Stimulated activated CD8-positive, alpha-beta memory T cell treated with anti-CD3 and anti-CD28 coated beads, Interleukin-12 subunit alpha, Interleukin-12 subunit beta, amount 100 ng/mL, for 1 hour (primary cell): ENCODE measurements around the gene PALM.
"Not testable (repeated sequence)": the region's sequence is repeated elsewhere in the genome, so short reads cannot be mapped to it uniquely, and the experiment has no call there.

ENCODE experiments used
- DNase-seq: peaks from one replicate; pipeline ENCODE4 v3.0.0-alpha.2; 2020; ENCODE audit warnings: low read depth

PALM gene

GRCh38 chr19:709196-709964 lies 645 bp downstream of the PALM start:
- DNase-seq: no peak

GRCh38 chr19:709965-710571 lies 1.3 kb downstream of the PALM start:
- DNase-seq: no peak

DNA sequence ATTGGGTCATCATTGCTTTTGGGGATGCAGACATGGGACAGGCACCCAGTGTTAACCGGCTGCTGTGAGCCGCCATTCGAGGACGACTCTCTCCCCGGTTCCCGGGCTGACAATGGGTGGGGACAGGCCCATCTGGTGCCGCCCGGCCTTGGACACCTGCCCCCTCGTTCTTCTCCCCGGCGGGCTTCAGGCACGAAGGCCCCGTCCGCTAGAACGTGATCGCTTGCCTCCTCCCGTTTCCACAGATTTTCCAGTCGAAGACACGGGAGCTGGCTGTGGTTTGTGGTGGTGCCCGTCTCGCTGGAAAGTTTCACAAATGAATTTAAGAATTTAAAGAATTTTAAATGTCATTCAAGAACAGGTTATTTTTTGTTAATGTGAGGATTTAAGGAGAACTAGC lies 2.0 kb downstream of the PALM start:
- no peak for DNase-seq

GRCh38 chr19:711254-711653 lies 2.5 kb downstream of the PALM start:
- DNase-seq: no peak

- no peak for DNase-seq
Observed at GRCh38 chr19:715347-715746, 6.6 kb downstream of the PALM start.

DNA sequence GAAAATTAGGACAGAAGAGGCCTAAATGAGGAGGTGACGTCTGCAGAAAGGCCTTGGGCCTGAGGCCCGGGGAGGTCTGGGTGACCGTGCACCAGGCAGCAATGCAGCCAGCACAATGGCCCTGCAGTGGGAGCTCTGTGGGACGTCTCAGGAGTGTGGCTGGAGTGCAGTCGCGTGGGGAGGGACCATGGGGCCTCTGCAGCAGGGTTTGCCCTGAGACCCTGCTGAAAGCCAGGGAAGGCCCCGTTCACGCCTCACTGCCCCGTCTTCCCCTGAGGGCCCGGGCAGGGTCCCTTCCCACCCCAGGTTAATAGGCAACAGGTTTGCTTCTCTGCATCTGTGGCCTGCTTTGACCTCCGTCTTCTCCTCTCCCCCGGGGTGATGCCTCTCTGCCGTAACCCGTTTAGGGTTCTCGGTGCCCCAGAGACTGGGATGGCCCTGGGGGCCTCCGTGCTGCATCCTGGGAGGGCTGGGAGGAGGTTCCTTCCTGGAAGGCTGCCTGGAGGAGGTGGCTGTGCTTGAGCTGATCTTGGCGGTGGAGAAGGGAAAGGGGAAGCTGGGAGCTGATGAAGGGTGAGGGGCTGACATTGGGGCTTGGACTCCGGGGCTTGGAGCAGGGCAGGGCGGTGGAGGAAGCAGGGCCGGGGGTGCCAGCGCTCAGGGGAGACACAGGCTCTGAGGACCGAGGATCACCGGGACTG lies 9.7 kb downstream of the PALM start:
- DNase-seq: no peak

DNA sequence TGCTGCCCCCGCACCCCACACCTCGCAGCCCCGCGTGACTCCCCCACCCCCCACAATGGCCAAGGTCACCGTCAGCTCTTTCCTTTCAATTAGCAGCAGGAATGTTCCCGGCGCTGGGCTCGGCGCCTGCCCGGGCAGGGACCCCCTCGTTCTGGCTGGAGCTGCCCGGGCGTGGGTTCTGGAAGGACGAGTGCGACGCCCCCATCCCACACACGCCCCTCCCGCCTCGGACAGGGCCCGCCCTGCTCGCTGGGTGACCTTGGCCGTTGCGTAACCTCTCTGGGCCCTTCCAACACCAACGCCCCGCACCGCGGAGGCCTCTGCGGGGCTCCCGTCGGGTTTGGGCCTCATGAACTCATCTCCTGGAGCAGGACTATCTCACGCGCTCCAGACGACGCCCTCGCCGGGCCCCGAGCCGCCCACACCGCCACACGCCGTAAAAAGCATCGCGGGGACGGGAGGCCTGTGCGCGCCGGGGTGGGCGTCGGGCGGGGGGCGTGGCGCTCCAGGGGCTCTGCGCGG lies 10.3 kb downstream of the PALM start:
- DNase-seq: no peak

DNA sequence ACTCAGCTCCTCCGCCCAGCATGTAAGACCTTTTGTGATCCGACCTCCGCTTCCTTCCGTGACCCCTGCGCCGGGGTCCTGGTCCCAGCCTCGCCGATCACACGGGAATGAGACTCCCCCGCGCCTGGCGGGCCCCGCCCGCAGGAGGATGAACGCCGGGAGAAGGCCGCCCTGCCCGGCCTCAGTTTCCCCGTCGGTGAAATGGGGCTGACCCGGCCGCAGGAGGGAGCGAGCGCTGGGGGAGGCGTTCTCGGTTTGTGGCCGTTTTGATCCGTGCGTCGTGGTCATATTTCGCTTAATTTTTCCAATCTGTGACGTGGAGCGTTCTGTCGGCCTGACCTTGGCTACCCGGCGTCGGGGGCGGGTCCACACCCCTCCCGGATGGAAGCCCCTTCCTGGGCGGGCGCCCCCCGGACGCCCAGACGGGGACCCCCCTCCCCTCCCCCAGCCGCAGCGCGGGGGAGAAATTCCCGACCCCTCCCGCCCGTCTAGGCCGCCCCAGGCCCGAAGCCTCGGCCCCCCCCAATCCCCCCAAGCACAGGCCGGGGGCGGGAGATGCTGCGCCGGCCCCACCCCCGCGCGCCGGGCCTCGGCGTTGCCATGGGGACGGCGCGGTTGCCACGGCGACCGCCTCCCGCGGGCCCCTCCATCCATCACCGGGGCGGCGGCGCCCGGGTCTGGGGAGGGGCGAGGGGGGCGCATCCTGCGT lies 11.1 kb downstream of the PALM start:
- DNase-seq: no peak

DNA sequence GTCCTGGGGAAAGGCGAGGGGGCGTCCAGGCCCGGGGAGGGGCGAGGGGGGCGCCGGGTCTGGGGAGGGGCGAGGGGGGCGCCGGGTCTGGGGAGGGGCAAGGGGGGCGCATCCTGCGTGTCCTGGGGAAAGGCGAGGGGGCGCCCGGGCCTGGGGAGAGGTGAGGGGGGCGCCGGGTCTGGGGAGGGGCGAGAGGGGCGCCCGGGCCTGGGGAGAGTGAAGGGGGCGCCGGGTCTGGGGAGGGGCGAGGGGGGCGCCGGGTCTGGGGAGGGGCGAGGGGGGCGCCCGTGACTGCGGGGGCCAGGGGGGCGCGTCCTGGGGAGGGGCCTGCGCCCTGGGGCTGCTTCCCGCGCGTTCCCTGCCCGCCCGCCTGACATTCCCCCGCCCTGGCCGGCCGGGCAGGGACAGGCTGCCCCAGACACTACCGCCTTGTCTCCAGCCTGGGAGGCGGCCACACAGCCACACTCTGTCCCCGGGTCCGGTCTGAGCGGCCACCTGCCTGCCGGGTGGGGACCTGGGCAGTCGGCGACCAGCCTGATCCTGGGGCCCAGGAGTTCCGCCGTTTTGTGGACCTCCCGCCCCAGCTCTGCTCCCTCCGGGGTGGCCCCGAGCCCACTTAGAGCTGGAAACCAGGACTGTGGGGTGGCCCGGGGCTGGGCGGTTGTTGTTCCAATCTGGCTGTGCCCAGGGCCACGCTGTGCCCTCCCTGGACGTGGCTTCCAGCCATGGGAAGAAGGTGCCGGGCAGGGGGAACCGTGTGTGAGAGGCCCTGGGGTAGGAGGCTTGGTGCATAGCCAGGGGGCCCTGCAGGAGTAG lies 11.8 kb downstream of the PALM start:
- no peak for DNase-seq

DNA sequence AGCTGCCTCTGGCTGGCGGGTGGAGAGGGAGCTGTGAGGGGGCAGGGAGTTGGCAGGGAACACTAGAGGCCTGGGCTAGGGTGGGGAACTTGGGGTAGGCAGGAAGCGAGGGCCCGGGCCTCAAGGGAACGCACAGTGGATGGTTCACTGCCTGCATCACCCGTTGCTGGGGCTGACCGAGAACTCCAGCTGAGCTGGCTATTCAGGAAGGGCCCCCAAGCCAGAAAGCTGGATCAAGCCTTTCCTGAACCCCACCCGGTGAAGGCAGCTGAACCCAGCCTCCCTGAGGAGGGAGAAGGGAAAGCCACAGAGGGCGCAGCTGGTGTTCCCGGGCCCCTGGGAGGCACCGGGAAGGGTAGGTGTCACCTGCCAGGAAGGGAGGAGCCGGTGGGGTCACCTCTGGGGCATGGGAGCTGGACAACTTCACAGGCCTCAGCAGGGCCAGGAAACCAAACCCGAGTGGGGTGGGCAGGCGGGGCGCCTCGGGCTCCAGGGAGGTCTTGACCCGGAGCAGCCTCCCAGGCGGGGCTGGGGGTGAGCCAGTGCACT lies 13.9 kb downstream of the PALM start:
- DNase-seq: no peak

- DNase-seq: no peak
Observed at GRCh38 chr19:723247-723646, 14.5 kb downstream of the PALM start.

- DNase-seq: no peak
Observed at GRCh38 chr19:723714-724113, 15.0 kb downstream of the PALM start.

DNA sequence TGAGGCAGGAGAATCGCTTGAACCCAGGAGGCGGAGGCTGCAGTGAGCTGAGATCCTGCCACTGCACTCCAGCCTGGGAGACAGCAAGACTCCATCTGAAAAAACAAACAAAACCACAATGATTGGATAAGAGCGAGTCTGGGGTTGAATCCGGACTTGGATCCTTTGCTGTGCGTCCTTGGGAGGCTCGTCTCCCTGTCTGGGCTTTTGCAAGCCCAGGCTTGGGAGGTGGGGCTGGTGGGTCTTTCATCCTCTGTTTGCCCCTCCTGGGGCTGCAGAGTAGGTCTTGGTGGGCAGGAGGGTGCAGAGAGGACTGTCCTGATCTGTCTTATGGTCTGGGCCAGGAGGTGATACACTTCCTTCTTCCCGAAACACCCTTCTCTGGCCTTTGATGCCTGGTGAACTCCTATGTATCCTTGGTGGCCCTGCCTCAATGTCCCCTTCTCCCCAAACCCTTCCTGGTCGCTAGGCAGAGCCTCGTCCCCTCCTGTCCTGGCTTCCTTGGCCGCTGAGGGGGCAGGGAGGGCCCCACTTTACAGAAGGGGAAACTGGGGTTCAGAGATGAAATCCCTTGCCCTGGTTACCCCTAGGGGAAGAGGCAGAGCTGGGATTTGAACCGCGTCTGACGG lies 16.8 kb downstream of the PALM start:
- DNase-seq: no peak

- DNase-seq: no peak
Observed at GRCh38 chr19:726993-727956, 18.5 kb downstream of the PALM start.

GRCh38 chr19:728011-728410 lies 19.3 kb downstream of the PALM start:
- no peak for DNase-seq

DNA sequence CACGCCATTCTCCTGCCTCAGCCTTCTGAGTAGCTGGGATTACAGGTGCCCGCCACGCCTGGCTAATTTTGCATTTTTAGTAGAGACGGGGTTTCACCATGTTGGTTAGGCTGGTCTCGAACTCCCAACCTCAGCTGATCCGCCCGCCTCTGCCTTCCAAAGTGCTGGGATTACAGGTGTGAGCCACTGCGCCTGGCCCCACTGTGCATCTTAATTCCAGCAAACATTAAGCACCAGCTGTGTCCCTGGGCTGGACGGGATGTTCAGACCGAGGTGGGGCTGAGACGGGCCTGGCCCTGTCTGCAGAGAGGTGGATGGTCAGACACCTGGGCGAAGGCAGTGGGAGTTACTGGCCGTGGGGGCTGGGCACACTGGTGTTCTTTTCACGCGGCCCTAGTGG lies 20.8 kb downstream of the PALM start:
- DNase-seq: not testable (repeated sequence)

DNA sequence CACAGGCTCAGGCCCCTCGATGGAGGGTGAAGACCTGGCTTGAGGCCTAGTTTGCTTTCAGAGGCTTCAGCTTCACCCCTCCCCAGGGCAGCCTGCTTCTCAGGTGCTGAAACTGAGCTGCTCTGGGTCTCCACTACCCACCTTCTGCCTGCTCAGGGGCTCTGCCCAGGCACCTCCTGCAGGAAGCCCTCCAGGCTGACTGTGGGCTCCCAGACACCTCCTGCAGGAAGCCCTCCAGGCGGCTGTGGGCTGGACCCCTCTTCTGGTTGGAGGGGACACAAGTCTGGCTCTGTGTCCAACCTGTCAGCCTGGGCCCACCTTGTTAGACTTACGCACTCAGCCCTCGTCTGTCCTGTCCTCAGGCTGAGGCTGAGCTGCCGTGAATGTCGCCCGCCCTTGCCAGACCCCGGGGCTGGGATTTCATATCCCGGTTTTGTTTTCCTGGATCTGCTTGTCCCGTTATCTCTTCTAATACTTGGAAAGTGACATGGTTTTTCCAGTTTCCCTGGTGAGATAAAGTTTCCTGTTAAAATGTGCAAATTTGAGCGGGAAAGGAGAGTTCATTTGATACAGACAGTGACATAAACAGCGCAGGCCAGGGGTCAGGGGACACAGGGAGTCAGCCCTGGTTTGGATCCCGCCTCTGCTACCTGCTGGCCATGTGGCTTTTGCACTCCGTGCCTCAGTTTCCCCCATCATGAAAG lies 21.4 kb downstream of the PALM start:
- no peak for DNase-seq

DNA sequence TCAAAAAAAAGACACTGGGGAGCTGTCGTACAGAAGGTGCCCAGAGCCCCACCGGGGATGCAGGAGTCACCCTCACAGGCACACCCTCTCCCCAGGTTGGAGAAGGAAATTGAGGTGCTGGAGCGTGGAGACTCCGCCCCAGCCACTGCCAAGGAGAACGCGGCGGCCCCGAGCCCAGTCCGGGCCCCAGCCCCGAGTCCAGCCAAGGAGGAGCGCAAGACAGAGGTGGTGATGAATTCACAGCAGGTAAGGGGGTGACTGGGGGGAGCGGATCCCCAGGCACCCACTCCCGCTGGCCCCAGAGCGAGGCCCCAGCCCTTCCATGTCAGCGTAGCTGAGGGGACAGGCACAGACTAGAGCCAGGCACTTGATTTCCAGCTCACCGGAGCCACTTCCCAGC lies 22.3 kb downstream of the PALM start:
- no peak for DNase-seq
